ENCODE measurements around the gene ATXN2L.

GRCh38 chr16:28822520-28823290 is at the start of gene ATXN2L:
- no peak for TF ChIP-seq EZH2phosphoT487 (IDR thresholded peaks at IDR 0.05; ENCODE audit: borderline replicate concordance, low read length)
- TF ChIP-seq CTCF (IDR thresholded peaks at IDR 0.05; ENCODE audit: low read depth, low read length, poor library complexity, severe bottlenecking) = no peak

Measured in DOHH2 (cell line).